Activated T-cell treated with anti-CD3 and anti-CD28 coated beads, Interleukin-2, amount 50 U/mL, for 1 hour (primary cell): ENCODE results near the gene SUZ12.
A peak's percentile ranks its signal among the peaks of the same experiment; 100 is the strongest.
"Not testable (repeated sequence)": the region's sequence is repeated elsewhere in the genome, so short reads cannot be mapped to it uniquely, and the experiment has no call there.

Experiments
- DNase-seq: peaks from one replicate; pipeline ENCODE4 v3.0.0-alpha.2; 2020

Gene SUZ12

DNA sequence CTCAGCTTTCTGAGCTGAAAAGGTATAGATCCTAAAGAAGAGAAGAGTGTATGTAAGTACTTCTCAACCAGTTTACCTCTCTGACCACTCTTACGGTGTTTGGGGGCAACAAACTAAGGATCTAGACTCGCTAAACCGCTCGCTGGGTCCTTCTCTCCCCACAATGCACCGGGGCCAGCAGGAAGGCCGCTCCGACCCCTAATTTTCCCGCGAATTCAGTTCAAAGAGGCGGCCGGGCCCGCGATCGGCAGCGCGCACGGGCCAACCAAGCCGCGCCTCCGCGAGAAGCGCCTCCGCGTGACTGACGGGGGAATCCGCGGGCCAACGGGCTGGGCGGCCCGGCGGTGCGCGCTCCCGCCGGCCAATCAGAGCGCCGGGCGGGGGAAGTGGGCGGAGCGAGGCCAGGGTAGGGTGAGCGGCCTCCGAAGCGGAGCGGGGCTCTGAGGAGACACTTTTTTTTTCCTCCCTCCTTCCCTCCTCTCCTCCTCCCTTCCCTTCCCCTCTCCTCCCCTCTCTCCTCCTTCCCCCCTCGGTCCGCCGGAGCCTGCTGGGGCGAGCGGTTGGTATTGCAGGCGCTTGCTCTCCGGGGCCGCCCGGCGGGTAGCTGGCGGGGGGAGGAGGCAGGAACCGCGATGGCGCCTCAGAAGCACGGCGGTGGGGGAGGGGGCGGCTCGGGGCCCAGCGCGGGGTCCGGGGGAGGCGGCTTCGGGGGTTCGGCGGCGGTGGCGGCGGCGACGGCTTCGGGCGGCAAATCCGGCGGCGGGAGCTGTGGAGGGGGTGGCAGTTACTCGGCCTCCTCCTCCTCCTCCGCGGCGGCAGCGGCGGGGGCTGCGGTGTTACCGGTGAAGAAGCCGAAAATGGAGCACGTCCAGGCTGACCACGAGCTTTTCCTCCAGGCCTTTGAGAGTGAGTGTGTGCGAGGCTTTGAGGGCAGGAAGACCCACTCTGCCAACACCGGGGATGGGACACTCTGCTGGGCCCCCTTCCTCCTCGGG lies at the start of gene SUZ12:
TSS of gene SUZ12 (plus strand) at position 393 of the 995 bp plus-strand sequence. CDS start at position 633, 240 bp downstream.
- peak; percentile 87 for DNase-seq

- no peak for DNase-seq
Observed at GRCh38 chr17:31888124-31888523, 48.7 kb upstream of the SUZ12 start.

GRCh38 chr17:31900877-31901276 lies 35.9 kb upstream of the SUZ12 start:
- DNase-seq = no peak

- no peak for DNase-seq
Observed at GRCh38 chr17:31902693-31903092, 34.1 kb upstream of the SUZ12 start.

GRCh38 chr17:31903401-31903800 lies 33.4 kb upstream of the SUZ12 start:
- no peak for DNase-seq

GRCh38 chr17:31907342-31907962 lies 29.4 kb upstream of the SUZ12 start:
- DNase-seq = no peak

DNA sequence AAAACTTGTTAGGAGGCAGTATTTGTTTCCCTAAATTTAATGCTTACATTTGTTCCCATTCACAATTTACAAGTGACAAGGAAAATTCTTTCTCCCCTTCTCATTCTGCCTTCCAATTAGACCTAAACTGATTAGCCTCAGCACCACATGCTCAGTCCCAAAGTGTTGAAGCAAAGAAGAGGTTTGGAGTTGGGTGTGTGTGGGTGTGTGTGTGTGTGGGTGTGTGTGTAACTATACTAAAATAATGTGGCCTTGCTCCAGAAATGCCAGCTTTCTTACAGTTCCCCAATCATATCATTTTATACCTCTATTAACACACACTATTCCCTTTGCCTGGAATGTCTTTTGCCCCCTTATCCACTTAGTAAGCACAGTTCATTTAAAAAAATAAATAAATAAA lies 28.4 kb upstream of the SUZ12 start:
- no peak for DNase-seq

GRCh38 chr17:31912705-31913104 lies 24.1 kb upstream of the SUZ12 start:
- DNase-seq = not testable (repeated sequence)

GRCh38 chr17:31915456-31916100 lies 21.2 kb upstream of the SUZ12 start:
- DNase-seq = no peak

- DNase-seq = no peak
Observed at GRCh38 chr17:31916491-31917064, 20.2 kb upstream of the SUZ12 start.

- no peak for DNase-seq
Observed at GRCh38 chr17:31917065-31917529, 19.7 kb upstream of the SUZ12 start.

- not testable (repeated sequence) for DNase-seq
Observed at GRCh38 chr17:31917721-31918120, 19.1 kb upstream of the SUZ12 start.

GRCh38 chr17:31918701-31919128 lies 18.1 kb upstream of the SUZ12 start:
- no peak for DNase-seq

DNA sequence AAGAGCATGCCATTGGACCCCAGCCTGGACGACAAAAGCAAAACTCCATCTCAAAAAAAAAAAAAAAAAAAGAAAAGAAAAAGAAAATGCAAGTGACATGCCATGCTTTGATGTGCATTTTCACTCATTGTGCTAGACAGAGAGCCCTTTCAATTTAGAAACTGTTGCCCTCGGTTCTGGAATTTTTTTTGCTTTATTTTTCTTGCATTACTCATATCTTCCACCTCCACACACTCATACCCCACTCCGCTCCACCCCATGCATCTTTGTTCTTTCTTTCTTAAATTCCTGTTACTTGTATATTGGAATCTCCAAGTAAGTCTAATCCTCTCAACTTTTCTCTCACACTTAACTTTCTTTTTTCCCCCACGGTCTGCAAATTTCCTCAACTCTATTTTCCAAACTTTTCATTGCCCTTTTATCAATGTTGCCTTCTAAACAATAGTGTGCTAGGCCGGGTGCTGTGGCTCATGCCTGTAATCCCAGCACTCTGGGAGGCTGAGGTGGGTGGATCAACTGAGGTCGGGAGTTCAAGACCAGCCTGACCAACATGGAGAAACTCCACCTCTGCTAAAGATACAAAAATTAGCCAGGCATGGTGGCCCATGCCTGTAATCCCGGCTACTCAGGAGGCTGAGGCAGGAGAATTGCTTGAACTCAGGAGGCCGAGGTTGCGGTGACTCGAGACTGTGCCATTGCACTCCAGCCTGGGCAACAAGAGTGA lies 16.8 kb upstream of the SUZ12 start:
- DNase-seq = no peak

- DNase-seq = no peak
Observed at GRCh38 chr17:31926100-31926729, 10.6 kb upstream of the SUZ12 start.

DNA sequence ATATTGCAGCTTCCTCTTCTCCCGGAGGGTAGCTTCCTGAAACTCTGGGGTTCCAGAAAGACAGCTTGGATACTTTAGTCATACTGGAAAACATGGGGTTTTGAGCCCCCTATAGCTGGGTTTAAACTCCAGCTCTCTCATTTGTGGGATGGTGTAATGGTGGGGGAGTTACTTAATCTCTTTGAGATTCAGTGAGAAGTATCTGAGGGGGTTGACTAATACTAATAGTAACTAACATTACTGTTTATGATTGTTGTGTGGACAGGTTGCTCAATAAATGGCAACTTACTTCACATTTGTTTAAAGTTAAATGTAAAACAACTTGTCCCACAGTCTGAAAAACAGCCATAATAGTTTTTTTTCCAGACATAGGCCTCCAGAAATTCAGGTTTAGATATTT lies 5.1 kb upstream of the SUZ12 start:
- DNase-seq = no peak

DNA sequence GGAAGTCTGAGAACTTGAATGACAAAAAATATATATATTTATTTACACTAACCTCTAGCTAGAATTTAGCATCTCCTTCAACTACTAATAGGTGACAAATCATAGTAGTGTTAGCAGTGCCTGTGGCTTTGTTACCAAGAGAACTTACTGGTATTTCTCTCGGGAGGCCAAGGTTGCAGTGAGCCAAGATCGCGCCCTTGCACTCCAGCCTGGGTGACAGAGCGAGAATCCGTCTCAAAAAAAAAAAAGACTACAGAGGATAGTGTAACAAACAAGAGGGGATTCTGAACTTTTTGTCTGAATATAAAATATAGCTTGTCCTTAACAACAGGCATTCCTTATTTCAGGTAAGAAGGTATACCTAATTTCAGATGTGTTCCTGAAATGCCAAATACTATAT lies 1.3 kb upstream of the SUZ12 start:
- DNase-seq = no peak

GRCh38 chr17:31937926-31938641 lies 1.3 kb downstream of the SUZ12 start:
- DNase-seq = not testable (repeated sequence)

DNA sequence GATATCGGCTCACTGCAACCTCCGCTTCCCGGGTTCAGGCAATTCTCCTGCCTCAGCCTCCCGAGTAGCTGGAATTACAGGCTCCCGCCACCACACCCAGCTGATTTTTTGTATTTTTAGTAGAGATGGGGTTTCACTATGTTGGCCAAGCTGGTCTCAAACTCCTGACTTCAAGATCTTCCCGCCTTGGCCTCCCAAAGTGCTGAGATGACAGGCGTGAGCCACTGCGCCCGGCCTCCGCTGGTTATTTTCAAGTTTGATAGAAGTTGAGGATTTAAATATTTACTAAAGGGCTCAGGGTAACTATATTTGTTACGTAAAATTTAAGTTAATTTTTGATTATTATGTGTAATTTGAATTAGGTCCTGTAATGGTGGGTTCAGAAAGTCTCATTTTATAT lies 5.1 kb downstream of the SUZ12 start:
- DNase-seq = not testable (repeated sequence)

- DNase-seq = not testable (repeated sequence)
Observed at GRCh38 chr17:31942396-31942795, 5.6 kb downstream of the SUZ12 start.

DNA sequence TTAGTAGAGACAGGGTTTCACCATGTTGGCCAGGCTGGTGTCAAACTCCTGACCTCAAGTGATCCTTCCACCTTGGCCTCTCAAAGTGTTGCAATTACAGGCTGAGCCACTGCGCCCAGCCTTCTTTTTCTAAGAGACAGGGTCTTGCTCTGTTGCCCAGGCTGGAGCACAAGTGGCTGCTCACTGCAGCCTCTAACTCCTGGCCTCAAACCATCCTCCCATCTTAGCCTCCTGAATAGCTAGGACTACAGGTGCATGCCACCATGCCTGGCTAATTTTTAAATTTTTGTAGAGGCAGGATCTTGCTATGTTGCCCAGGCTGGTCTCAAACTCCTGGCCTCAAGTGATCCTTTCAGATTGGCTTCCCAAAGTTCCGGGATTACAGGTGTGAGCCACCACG lies 15.1 kb downstream of the SUZ12 start:
- DNase-seq = not testable (repeated sequence)
